Measurements from ENCODE around the gene MDP1.

DNA sequence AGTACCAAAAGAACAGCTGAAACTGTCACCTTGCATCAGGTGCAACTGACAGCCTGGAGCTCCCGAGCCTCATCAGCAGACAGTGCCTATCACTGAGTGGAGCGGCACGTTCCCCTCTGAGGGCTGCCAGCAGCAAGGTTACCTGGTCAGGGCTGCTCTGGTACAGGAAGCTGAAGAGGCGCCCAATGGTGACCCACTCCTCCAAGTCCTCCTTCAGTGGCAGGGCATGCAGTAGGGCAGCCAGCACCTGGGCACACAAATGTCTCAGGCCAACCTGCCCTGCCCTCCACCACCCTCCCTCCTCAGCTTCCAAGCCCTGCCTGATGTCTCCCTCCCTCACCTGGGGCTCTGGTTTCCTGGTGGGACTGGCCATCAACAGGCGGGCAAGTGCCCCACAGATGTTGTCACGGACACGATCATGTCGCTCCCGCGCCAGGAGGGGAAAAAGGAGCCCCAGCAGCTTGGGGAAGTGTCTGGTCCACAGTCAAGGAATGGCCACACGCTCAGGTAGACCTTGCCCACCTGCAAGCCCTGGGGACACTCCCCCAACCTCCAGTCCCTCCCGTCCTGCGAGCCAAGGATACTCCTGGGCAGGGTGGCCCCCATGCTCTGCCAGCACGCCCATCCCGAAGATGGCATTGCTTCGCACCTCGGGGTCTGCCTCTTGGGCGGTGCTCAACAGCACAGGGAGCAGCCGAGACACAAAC, 34.3 kb downstream of the MDP1 start:
- TF ChIP-seq, protein P1, sequence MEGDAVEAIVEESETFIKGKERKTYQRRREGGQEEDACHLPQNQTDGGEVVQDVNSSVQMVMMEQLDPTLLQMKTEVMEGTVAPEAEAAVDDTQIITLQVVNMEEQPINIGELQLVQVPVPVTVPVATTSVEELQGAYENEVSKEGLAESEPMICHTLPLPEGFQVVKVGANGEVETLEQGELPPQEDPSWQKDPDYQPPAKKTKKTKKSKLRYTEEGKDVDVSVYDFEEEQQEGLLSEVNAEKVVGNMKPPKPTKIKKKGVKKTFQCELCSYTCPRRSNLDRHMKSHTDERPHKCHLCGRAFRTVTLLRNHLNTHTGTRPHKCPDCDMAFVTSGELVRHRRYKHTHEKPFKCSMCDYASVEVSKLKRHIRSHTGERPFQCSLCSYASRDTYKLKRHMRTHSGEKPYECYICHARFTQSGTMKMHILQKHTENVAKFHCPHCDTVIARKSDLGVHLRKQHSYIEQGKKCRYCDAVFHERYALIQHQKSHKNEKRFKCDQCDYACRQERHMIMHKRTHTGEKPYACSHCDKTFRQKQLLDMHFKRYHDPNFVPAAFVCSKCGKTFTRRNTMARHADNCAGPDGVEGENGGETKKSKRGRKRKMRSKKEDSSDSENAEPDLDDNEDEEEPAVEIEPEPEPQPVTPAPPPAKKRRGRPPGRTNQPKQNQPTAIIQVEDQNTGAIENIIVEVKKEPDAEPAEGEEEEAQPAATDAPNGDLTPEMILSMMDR (IDR thresholded peaks at IDR 0.05; ENCODE audit: low read length) = no peak
- no peak for TF ChIP-seq EZH2 (optimal IDR thresholded peaks at IDR 0.05; ENCODE audit: low read depth, low read length)

Data from MM.1S (cell line).